Measurements from ENCODE around the gene OS9.
"Not testable (repeated sequence)": the region's sequence is repeated elsewhere in the genome, so short reads cannot be mapped to it uniquely, and the experiment has no call there.

Gene OS9

DNA sequence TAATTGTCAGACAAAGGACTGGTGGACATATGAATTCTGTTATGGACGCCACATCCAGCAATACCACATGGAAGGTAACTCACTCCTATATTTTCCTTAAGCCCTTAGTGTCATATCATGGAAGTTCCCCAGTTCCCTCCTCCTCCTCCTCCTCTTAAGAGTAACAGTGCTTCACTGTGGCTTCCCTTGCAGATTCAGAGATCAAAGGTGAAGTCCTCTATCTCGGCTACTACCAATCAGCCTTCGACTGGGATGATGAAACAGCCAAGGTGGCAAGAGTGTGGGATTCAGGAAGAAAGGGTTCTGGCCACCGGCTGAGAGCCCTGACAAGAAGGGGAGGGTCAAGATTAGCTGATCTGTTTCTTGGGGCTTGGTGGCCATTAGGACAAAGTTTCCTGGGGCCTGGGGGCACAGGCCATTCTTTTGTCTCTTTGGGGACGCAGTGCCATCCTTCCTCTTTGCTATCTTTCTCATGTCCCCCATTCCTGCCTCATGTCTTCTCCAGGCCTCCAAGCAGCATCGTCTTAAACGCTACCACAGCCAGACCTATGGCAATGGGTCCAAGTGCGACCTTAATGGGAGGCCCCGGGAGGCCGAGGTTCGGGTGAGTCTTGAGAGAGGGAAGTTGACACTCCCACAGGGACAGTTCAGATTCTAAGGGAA, 2.0 kb downstream of the OS9 start:
- DNase-seq, result no peak

DNA sequence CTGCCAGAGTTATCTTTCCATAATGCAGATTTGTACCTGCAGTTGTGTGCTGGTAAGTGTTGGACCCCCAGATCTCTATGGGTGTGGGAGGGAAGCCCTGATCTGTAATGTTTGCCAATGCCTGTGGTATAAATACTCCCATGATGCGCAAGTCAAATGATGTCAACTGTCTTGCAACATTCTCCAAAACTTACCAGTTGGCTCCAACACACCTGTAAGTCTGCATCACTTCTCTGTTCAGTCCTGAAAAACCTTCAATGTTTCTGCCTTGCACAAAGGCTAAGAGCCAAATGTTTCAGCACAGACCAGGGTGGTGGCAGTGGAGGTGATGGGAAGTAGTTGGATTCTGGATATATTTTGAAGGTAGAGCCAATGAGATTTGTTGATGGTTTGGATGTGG, 3.1 kb downstream of the OS9 start:
- DNase-seq, result no peak

DNA sequence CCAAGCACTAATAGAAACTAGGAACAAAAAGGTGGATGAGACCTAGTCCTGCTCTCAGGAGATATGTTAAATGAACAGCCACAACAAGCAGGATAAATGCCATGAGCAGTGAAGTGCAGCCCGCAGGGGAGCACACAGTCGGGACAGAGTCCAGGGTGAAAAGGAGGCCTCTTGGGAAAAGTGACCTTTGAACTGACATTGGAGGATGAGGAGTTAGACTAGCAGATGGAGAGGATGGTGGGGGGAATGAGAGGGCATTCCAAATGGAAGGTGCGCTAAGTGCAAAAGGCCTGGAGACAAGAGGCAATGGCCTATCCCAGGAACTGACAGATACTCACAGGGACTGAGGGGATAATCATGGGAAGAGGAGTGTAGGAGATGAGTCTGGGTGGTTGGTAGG, 4.5 kb downstream of the OS9 start:
- DNase-seq, result no peak

DNA sequence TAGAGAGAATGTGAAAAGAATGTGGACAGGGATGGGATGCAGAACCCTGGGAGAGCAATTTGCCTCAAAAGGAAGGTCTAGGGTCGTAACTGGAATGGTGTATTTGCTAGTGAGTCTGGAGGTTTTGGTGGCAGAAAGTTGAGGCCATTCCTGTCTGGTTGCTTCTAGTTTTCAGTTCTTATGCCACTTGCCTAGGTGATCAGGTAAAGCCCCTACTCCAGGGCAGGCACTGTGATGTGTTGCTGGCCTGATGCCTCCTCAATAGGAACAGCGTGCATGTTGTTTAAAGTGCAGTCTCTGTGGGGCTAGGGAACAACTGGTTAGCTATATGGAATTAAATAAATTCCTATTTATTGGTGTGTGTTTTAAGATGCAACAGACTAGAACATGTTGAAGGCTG, 6.4 kb downstream of the OS9 start:
- DNase-seq, result no peak

DNA sequence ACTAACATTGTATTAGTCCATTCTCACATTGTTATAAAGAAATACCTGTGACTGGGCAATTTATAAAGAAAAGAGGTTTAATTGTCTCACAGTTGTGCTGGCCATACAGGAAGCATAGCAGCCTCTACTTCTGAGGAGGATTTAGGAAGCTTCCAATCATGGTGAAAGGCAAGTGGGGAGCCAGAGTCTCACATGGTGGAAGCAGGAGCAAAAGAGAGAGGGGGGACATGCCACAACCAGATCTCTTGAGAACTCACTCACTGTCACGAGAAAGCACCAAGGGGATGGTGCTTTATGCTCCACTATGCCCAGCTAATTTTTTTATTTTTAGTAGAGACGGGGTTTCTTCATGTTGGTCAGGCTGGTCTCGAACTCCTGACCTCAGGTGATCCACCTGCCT, 13.3 kb downstream of the OS9 start:
- no peak for DNase-seq

DNA sequence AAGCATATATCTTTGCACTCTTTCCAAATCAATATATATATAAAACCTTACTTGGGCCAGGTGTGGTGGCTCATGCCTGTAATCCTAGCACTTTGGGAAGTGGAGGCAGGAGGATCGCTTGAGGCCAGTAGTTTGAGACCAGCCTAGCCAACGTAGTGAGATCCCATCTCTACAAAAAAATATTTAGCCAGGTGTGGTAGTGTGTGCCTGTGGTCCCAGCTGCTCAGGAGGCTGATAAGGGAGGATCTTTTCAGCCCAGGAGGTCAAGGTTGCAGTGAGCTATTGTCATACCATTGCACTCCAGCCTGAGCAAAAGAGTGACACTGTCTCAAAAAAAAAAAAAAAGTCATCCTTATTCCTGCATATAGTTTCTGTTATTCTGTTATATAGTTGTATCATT, 14.4 kb downstream of the OS9 start:
- DNase-seq, result no peak

DNA sequence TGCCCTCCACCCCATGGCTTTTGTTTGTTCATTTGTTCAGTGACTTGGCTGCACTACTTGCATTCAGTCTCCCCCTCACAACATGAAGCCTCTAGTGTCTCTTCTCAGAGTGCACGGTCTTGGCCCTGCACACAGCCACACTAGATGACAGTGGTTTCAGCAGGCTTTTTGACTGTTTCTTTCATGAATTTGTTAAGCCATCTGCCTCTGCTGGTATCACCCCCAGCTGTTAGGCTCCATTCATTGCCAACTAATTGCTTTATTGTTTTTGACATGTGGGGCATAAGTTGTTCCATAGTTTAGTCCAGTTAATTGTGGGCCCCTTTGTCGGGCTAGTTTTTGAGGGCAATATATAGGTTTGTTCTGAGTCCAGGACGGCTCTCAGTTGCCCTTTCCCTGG, 18.8 kb downstream of the OS9 start:
- no peak for DNase-seq

DNA sequence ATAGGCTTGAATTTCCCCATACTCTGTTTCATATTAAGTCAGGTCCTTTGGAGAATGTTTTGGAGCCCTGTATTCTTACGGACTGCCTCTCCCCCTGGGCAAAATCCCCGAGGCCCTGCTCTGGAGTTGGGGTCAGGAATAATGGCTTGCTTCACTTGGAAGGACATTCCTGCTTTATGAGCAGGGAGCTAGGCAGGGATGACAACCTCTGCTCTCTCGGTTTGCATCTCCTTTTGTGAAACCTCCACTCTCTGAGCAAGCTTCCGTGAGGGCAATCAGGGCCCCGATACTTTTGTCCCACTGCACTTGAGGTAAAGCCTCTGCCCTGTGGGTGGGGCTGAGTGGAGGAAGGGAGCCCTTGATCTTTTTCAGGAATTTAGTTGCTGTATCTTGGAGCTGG, 19.3 kb downstream of the OS9 start:
- DNase-seq, result no peak

DNA sequence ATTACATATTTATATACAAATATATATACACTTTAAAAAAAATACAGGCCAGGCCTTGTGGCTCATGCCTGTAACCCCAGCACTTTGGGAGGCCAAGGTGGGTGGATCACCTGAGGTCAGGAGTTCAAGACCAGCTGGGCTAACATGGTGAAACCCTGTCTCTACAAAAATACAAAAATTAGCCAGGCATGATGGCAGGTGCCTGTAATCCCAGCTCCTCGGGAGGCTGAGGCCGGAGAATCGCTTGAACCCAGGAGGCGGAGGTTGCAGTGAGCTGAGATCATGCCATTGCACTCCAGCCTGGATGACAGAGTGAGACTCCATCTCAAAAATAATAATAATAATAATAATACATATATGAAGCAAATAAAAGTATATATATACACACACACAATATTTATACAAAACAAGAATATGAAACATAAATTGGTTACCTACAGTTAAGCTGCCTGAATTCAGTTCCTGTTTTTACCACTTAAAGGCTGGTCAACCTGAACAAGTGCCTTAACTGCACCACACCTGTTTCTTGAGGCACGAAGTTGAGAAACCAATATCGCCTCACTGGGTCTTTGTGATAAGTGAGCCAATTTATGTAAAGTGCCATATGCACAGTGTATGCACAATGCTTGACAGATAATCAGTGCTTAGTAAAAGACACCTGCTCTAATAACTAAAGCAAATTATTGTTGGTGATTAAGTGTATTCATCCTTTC, 21.3 kb downstream of the OS9 start:
- not testable (repeated sequence) for DNase-seq

DNA sequence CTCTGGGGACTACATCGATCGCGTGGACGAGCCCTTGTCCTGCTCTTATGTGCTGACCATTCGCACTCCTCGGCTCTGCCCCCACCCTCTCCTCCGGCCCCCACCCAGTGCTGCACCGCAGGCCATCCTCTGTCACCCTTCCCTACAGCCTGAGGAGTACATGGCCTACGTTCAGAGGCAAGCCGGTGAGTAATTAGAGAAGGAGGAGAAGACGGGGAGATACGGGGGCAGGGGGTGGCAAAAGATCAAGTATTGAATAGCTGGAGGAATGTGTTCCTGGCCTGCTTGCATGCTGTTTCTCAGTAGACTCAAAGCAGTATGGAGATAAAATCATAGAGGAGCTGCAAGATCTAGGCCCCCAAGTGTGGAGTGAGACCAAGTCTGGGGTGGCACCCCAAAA, 21.9 kb downstream of the OS9 start:
- DNase-seq, result no peak

DNA sequence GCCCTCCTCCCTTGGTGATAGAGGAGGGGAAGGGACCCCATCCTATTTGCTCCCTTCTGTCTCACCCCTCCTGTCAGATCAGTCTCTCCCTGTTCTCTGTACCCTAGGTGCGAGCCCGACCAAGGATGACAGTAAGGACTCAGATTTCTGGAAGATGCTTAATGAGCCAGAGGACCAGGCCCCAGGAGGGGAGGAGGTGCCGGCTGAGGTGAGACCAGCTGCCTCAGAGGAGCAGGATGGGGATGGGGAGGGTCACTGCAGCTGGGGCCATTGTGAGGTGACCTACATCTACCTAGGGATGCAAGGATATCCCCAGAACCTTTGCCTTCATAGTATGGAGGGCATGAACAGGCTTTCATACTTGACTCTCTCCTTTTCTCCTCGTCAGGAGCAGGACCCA, 22.4 kb downstream of the OS9 start:
- DNase-seq, result no peak

DNA sequence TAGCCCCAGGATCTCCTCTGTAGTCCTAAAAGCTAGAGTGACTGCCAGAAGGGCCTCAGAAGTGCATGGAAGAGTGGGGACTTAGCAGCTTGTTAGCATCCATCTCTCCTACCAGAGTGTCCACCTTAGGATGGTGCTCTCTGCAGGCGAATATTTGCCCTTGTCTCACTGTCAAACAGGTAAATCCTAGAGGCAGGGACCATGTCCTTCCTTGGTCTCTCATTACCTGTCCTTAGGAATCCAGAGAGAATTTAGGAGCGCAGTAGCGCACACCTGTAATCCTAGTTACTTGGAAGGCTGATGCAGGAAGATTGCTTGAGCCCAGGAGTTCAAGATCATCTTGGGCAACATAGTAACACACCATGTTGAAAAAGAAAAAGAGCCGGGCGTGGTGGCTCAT, 23.2 kb downstream of the OS9 start:
- no peak for DNase-seq

DNA sequence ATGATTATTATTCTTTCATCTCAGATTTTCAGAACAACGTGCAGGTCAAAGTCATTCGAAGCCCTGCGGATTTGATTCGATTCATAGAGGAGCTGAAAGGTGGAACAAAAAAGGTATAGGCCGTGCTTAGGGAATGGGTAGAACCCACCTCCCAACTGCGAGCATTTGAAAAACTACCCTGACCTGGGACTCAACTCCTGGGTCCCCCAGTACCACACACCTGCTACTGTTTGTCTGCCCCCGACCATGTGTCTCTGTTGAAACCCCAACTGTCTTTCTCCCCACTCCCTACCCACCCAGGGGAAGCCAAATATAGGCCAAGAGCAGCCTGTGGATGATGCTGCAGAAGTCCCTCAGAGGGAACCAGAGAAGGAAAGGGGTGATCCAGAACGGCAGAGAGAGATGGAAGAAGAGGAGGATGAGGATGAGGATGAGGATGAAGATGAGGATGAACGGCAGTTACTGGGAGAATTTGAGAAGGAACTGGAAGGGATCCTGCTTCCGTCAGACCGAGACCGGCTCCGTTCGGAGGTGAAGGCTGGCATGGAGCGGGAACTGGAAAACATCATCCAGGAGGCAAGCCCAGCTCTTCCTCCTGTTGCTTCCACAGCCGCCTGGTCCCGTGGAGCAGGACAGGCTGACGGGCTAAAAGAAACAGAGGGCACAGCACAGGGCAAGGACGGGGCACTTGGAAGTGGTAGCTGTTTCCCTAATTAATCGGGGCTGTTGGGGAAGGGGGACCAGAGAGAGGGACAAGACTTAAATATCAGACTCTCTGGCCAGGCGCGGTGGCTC, 24.1 kb downstream of the OS9 start:
- DNase-seq, result no peak

DNA sequence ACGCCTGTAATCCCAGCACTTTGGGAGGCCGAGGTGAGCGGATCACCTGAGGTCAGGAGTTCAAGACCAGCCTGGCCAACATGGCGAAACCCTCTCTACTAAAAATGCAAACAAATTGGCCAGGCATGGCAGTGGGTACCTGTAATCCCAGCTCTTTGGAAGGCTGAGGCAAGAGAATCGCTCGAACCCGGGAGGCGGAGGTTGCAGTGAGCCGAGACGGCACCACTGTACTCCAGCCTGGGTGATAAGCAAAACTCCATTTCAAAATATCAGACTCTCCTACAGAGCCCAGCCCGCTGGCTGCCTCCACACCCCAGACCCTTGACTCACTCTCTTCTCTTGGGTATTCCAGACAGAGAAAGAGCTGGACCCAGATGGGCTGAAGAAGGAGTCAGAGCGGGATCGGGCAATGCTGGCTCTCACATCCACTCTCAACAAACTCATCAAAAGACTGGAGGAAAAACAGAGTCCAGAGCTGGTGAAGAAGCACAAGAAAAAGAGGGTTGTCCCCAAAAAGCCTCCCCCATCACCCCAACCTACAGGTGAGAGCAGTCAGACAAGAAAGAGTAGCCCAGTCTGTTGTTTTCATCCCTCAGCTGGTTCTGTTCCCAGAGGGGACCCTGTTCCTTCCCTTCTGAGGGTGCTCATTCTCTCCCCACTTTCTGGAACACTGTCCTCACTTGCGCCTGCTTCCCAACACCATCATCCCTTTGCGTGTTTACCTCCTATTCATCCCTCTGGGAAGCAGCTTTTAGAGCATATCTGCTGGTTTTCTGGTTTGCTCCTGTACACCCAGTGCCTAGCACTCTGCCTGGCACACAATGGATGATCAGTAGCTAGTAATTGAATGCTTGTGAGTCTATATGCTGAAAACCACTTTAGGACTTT, 25.0 kb downstream of the OS9 start:
- DNase-seq, result no peak

DNA sequence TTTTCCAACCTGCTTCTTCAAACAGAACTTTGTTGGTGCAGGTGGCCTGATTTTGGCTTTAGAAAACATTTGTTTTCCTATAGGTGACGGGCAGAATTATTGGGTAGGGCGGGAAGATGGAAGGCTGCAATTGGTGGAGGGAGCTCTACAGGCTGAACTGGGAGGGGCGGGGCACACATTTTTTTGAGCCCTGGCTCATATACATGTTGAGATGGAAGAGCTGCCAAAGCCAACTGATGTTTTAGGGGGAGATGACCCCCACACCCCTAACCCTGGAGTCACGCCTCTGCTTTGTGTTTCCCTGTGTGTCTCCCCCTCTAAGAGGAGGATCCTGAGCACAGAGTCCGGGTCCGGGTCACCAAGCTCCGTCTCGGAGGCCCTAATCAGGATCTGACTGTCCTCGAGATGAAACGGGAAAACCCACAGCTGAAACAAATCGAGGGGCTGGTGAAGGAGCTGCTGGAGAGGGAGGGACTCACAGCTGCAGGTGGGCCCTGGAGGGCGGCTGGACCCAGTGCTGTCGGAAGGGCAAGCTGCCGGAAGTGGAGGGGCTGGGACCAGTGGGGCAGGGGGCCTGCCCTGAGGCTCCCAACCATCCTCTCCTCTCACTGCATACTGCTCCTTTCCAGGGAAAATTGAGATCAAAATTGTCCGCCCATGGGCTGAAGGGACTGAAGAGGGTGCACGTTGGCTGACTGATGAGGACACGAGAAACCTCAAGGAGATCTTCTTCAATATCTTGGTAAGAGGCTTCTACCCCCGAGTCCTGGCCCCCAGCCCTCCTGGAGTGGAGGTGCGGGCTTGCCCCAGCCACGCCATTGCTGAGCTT, 26.1 kb downstream of the OS9 start:
- DNase-seq, result no peak

DNA sequence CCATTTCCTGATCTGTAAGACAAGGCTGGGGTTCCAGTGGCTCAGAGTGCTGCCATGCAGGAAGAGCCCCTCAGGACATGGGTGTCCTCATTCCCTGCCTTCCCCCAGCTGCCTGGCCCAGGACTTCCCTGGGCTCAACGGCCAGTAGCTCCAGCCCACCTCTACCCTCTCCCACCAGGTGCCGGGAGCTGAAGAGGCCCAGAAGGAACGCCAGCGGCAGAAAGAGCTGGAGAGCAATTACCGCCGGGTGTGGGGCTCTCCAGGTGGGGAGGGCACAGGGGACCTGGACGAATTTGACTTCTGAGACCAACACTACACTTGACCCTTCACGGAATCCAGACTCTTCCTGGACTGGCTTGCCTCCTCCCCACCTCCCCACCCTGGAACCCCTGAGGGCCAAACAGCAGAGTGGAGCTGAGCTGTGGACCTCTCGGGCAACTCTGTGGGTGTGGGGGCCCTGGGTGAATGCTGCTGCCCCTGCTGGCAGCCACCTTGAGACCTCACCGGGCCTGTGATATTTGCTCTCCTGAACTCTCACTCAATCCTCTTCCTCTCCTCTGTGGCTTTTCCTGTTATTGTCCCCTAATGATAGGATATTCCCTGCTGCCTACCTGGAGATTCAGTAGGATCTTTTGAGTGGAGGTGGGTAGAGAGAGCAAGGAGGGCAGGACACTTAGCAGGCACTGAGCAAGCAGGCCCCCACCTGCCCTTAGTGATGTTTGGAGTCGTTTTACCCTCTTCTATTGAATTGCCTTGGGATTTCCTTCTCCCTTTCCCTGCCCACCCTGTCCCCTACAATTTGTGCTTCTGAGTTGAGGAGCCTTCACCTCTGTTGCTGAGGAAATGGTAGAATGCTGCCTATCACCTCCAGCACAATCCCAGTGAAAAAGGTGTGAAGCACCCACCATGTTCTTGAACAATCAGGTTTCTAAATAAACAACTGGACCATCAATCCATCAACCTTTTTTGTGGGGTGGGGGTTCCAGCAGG, 27.0 kb downstream of the OS9 start:
- DNase-seq, result no peak

DNA sequence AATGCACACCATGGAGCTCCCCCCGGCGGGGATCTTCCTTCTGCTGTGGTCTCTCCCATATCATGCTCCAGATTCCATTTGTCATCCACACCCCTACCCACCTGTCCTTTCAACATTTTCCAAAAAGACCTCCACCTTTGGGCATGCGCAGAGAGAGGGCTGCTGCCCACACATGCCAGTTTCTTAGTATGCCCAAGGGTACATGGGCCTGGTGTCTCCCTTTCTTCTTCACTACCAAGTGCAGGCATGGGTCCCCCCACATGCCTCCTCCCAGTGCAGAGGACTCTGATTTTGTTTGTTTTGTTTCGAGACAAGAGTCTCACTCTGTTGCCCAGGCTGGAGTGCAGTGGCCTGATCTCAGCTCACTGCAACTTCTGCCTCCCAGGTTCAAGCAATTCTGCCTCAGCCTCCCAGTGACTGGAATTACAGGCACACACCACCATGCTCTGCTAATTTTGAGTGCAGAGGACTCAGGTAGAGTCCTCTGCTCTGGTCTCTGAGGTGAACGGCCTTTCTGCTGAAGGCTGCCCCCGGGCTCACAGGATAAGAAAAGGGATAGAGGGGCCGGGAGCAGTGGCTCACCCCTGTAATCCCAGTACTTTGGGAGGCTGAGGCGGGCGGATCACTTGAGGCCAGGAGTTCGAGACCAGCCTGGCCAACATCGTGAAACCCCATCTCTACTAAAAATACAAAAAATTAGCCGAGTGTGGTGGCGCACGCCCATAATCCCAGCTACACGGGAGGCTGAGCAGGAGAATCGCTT, 28.1 kb downstream of the OS9 start:
- not testable (repeated sequence) for DNase-seq

DNA sequence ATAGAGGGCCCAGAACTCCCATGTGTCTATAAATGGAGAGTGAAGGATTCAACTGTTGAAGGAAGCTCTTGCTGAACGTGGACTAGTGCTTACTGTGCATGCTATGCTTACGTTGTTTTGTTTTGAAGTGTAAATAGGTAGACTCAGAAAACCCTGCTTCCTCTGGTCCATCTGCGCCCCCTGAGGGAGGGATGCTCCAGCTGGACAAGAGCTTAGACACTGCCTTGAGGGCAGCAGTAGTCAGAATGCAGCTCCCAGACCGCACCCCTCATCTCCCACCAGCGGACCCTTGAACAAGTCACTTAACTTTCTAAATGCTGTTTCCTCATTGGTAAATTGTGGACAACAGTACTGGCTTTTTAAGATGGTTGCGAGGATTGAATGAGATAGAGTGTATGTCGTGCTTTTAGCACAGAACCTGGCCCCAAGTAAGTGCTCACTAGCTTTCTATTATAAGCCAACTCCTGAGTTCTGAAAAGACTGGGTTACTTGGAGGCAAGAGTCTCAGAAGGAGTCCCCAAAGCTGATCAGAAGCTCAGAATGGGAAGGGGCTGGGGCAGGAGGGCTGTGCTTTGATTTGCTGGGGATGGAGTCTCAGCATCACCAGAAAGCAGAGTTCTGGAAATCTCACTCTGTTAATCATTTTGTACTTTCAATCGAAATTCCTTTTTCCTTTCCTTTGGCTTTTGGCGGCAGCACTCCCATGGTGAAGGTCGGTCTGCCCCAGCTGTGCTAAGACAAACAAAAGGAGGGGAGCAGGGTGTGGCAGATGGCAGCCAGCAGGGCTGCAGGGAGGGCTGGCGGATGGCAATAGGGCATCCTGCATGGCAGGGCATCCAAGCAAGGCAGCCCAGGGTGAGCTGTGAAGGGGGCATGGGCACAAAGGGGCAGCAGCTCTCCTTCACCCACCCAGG, 29.0 kb downstream of the OS9 start:
- no peak for DNase-seq

DNA sequence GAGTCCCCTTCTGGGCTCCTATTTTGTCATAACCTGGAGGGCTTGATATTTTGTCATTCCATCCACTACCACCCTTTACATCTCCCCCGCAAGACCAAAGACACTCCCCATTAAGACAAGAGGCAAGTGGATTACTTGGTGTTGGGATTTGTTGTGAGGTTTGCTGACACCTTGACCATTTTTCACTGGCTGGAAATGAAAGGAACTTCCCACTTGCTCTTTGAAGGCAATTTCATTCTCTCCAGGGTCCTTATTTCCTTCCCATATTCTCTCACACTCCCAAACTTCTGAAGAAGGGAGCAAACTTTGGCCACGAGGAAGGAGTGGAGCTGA, 29.7 kb downstream of the OS9 start:
- no peak for DNase-seq

Measured in T-helper 9 cell (primary cell).